ENCODE data around the gene DOCK11.

DNA sequence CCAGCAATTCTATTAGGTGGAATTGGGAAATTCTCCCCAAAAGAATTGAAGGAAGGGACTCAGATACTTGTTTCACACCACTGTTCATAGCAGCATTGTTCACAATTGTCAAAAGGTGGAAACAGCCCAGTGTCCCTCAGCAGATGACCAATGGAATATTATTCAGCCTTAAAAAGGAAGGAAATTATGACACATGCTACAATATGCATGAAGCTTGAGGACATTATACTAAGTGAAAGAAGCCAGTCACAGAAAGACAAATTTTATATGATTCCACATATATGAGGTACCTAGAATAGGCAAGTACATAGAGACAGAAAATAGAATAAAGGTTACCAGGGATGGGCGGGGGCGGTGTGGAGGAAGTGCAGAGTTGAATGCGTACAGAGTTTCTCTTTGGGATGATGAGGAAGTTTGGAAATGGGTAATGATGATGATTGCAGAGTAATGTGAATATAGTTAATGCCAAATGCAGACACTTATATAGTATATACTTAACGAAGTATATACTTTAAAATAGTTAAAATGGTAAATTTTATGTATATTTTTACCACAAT is 29.6 kb downstream of the DOCK11 start:
- TF ChIP-seq, protein P1, sequence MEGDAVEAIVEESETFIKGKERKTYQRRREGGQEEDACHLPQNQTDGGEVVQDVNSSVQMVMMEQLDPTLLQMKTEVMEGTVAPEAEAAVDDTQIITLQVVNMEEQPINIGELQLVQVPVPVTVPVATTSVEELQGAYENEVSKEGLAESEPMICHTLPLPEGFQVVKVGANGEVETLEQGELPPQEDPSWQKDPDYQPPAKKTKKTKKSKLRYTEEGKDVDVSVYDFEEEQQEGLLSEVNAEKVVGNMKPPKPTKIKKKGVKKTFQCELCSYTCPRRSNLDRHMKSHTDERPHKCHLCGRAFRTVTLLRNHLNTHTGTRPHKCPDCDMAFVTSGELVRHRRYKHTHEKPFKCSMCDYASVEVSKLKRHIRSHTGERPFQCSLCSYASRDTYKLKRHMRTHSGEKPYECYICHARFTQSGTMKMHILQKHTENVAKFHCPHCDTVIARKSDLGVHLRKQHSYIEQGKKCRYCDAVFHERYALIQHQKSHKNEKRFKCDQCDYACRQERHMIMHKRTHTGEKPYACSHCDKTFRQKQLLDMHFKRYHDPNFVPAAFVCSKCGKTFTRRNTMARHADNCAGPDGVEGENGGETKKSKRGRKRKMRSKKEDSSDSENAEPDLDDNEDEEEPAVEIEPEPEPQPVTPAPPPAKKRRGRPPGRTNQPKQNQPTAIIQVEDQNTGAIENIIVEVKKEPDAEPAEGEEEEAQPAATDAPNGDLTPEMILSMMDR (IDR thresholded peaks at IDR 0.05 in 2 of 3, conservative IDR thresholded peaks at IDR 0.05 in 1 of 3; ENCODE audit: insufficient read depth in 2 of 3, low read depth in 1 of 3, low read length in 3 of 3) = no peak
- TF ChIP-seq FOXM1 (IDR thresholded peaks at IDR 0.05; ENCODE audit: low read depth) (no peak), FOXM1 (CRISPR knock-in tag; IDR thresholded peaks at IDR 0.05; ENCODE audit: low read depth) (no peak), HNRNPL (IDR thresholded peaks at IDR 0.05; ENCODE audit: low read depth, low read length) (no peak), ZNF212 (CRISPR knock-in tag; IDR thresholded peaks at IDR 0.05) (no peak), TAF1 (IDR thresholded peaks at IDR 0.05; ENCODE audit: control insufficient read depth, extremely low read depth, insufficient read depth, low read length, severe bottlenecking) (no peak), HCFC1 (IDR thresholded peaks at IDR 0.05; ENCODE audit: low read depth, low read length) (no peak), ZNF274 (IDR thresholded peaks at IDR 0.05; ENCODE audit: borderline replicate concordance, low read depth, low read length) (no peak), ZNF121 (CRISPR knock-in tag; conservative IDR thresholded peaks at IDR 0.05) (no peak), FUS (optimal IDR thresholded peaks at IDR 0.05; ENCODE audit: low read depth, low read length) (no peak), HEY1 (CRISPR knock-in tag; IDR thresholded peaks at IDR 0.05; ENCODE audit: borderline replicate concordance) (no peak), REST (IDR thresholded peaks at IDR 0.05; ENCODE audit: borderline replicate concordance) (no peak), REST (CRISPR knock-in tag; IDR thresholded peaks at IDR 0.05; ENCODE audit: low read depth) (no peak), ZNF184 (CRISPR knock-in tag; IDR thresholded peaks at IDR 0.05) (no peak)
- TF ChIP-seq, protein P2, sequence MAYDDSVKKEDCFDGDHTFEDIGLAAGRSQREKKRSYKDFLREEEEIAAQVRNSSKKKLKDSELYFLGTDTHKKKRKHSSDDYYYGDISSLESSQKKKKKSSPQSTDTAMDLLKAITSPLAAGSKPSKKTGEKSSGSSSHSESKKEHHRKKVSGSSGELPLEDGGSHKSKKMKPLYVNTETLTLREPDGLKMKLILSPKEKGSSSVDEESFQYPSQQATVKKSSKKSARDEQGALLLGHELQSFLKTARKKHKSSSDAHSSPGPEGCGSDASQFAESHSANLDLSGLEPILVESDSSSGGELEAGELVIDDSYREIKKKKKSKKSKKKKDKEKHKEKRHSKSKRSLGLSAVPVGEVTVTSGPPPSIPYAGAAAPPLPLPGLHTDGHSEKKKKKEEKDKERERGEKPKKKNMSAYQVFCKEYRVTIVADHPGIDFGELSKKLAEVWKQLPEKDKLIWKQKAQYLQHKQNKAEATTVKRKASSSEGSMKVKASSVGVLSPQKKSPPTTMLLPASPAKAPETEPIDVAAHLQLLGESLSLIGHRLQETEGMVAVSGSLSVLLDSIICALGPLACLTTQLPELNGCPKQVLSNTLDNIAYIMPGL (CRISPR knock-in tag; IDR thresholded peaks at IDR 0.05) = no peak
